NCI-H446 (cell line): ENCODE data around the gene AIG1.
A peak's percentile ranks its signal among the peaks of the same experiment; 100 is the strongest.
"Not testable (repeated sequence)": the region's sequence is repeated elsewhere in the genome, so short reads cannot be mapped to it uniquely, and the experiment has no call there.

Experiments
- DNase-seq, 2 experiments: peaks; one replicate each; lab custom pipeline; 2025; lab: John Stamatoyannopoulos, UW

AIG1 gene

GRCh38 chr6:143165315-143165855 is 104.7 kb downstream of the AIG1 start:
- DNase-seq = no peak

GRCh38 chr6:143166247-143166695 is 105.6 kb downstream of the AIG1 start:
- no peak for DNase-seq

GRCh38 chr6:143167224-143167623 is 106.5 kb downstream of the AIG1 start:
- DNase-seq = no peak

- DNase-seq = not testable (repeated sequence)
Measured at GRCh38 chr6:143168396-143168816, 107.7 kb downstream of the AIG1 start.

GRCh38 chr6:143169440-143169839 is 108.8 kb downstream of the AIG1 start:
- no peak for DNase-seq

- DNase-seq = no peak
Measured at GRCh38 chr6:143174516-143174915, 113.8 kb downstream of the AIG1 start.

- DNase-seq = no peak
Measured at GRCh38 chr6:143174951-143175350, 114.3 kb downstream of the AIG1 start.

GRCh38 chr6:143176090-143177021 is 115.7 kb downstream of the AIG1 start:
- DNase-seq = no peak

- no peak for DNase-seq
Measured at GRCh38 chr6:143177706-143178105, 117.0 kb downstream of the AIG1 start.

GRCh38 chr6:143179096-143179495 is 118.4 kb downstream of the AIG1 start:
- no peak for DNase-seq

- DNase-seq = no peak
Measured at GRCh38 chr6:143179901-143180612, 119.4 kb downstream of the AIG1 start.

GRCh38 chr6:143180826-143181225 is 120.1 kb downstream of the AIG1 start:
- DNase-seq = peak in 1 of 2 experiments; percentile 42

- no peak for DNase-seq
Measured at GRCh38 chr6:143183666-143184065, 123.0 kb downstream of the AIG1 start.

- no peak for DNase-seq
Measured at GRCh38 chr6:143185288-143185687, 124.6 kb downstream of the AIG1 start.

GRCh38 chr6:143187238-143187923 is 126.7 kb downstream of the AIG1 start:
- peak in 1 of 2 experiments; percentile 68 for DNase-seq

GRCh38 chr6:143188292-143188691 is 127.6 kb downstream of the AIG1 start:
- DNase-seq = no peak

- DNase-seq = no peak
Measured at GRCh38 chr6:143191361-143191760, 130.7 kb downstream of the AIG1 start.

- DNase-seq = no peak
Measured at GRCh38 chr6:143192766-143193165, 132.1 kb downstream of the AIG1 start.

GRCh38 chr6:143193571-143194094 is 132.9 kb downstream of the AIG1 start:
- DNase-seq = no peak

GRCh38 chr6:143194095-143194589 is 133.5 kb downstream of the AIG1 start:
- DNase-seq = no peak

GRCh38 chr6:143195349-143195845 is 134.7 kb downstream of the AIG1 start:
- no peak for DNase-seq
